HepG2 (cell line): Measurements from ENCODE around the gene MXRA8. TPM values are rescaled to one million over a fixed set of nuclear protein-coding genes. Genes with fewer than 3 reads are reported as not detected.
A peak's percentile ranks its signal among the peaks of the same experiment; 100 is the strongest.

Experiments used
- ATF5 ChIP-seq: sonication (generic); formaldehyde crosslinking; IDR thresholded peaks from 2 replicates; pipeline ENCODE4 v1.4.0; 2020; ENCODE audit warnings: mild to moderate bottlenecking, low read depth, missing genetic modification reagents
- CC2D1A ChIP-seq: sonication (generic); formaldehyde crosslinking; IDR thresholded peaks from 2 replicates; pipeline ENCODE4 v1.8.1; 2023; ENCODE audit warnings: mild to moderate bottlenecking, missing genetic modification reagents
- DR1 ChIP-seq: sonication (generic); formaldehyde crosslinking; IDR thresholded peaks from 2 replicates; pipeline ENCODE4 v1.8.0; 2021; ENCODE audit warnings: mild to moderate bottlenecking, missing genetic modification reagents, inconsistent platforms
- HES4 ChIP-seq: sonication (generic); formaldehyde crosslinking; IDR thresholded peaks from 2 replicates; pipeline ENCODE4 v1.9.0; 2021; ENCODE audit warnings: mild to moderate bottlenecking, missing genetic modification reagents, borderline replicate concordance
- HMG20B ChIP-seq: conservative IDR thresholded peaks from 2 replicates; pipeline ENCODE4 v1.6.1; 2016; ENCODE audit warnings: missing genetic modification reagents, missing compliant biosample characterization
- JUN ChIP-seq: sonication (generic); formaldehyde crosslinking; IDR thresholded peaks from 2 replicates; pipeline ENCODE4 v1.4.0; 2020; ENCODE audit warnings: mild to moderate bottlenecking, missing genetic modification reagents
- MED8 ChIP-seq: sonication (generic); formaldehyde crosslinking; IDR thresholded peaks from 2 replicates; pipeline ENCODE4 v1.8.1; 2023; ENCODE audit warnings: mild to moderate bottlenecking, missing genetic modification reagents; ENCODE audit not compliant: insufficient replicate concordance
- NFKBIZ ChIP-seq: IDR thresholded peaks from 2 replicates; pipeline ENCODE4 v1.6.1; 2018; ENCODE audit warnings: missing genetic modification reagents, missing compliant biosample characterization
- PHF20 ChIP-seq: sonication (generic); formaldehyde crosslinking; IDR thresholded peaks from 2 replicates; pipeline ENCODE4 v1.5.0; 2020; ENCODE audit warnings: mild to moderate bottlenecking, missing genetic modification reagents
- SOX5 ChIP-seq: IDR thresholded peaks from 2 replicates; pipeline ENCODE4 v1.6.1; 2016; ENCODE audit warnings: borderline replicate concordance
- STAT5B ChIP-seq: sonication (generic); formaldehyde crosslinking; IDR thresholded peaks from 2 replicates; pipeline ENCODE4 v1.4.0; 2020; ENCODE audit warnings: missing genetic modification reagents
- TAF1 ChIP-seq: sonication (generic); formaldehyde crosslinking; IDR thresholded peaks from 2 replicates; pipeline ENCODE4 v1.4.0; 2020; ENCODE audit warnings: missing genetic modification reagents
- ZFY ChIP-seq: sonication (generic); formaldehyde crosslinking; IDR thresholded peaks from 2 replicates; pipeline ENCODE4 v1.4.0; 2020; ENCODE audit warnings: missing genetic modification reagents
- ZNF382 ChIP-seq: sonication (generic); formaldehyde crosslinking; IDR thresholded peaks from 2 replicates; pipeline ENCODE4 v1.5.0; 2020; ENCODE audit warnings: missing genetic modification reagents, mild to moderate bottlenecking, borderline replicate concordance
- ZNF605 ChIP-seq: sonication (generic); formaldehyde crosslinking; IDR thresholded peaks from 2 replicates; pipeline ENCODE4 v1.8.0; 2022; ENCODE audit warnings: mild to moderate bottlenecking, missing genetic modification reagents
- ZNF737 ChIP-seq: sonication (generic); formaldehyde crosslinking; IDR thresholded peaks from 2 replicates; pipeline ENCODE4 v1.5.0; 2020; ENCODE audit warnings: missing genetic modification reagents, mild to moderate bottlenecking, borderline replicate concordance
- ZNF772 ChIP-seq: sonication (generic); formaldehyde crosslinking; IDR thresholded peaks from 2 replicates; pipeline ENCODE4 v1.5.0; 2020; ENCODE audit warnings: mild to moderate bottlenecking, missing genetic modification reagents
- ZNF841 ChIP-seq: sonication (generic); formaldehyde crosslinking; IDR thresholded peaks from 2 replicates; pipeline ENCODE4 v1.8.1; 2023; ENCODE audit warnings: missing genetic modification reagents, borderline replicate concordance
- polyA plus RNA-seq, 8 experiments: library from polyadenylated mRNA; depleted of rRNA in 3 of 8; stranded (reverse) in 7 of 8; unstranded in 1 of 8; fragments of >200 nt; fragmentation: Illumina TruSeq in 4 of 8; extraction: Trizol in 4 of 8; gene quantifications; 2 replicates each; pipeline versions ENCODE4 v1.2.1 to v1.2.3, GENCODE V29; 2011 to 2016; ENCODE audit warnings: low read depth in 4 of 8, missing spikeins in 1 of 8, mixed read lengths in 1 of 8; ENCODE audit not compliant: insufficient read depth in 1 of 8
- total RNA-seq, 5 experiments: library from RNA; depleted of rRNA; stranded (reverse); fragments of >200 nt; fragmentation: Illumina TruSeq; extraction: Trizol; gene quantifications; 2 replicates each; pipeline ENCODE4 v1.2.3, GENCODE V29; 2016; ENCODE audit warnings: low read depth in 1 of 5
- TF ChIP-seq, protein P1 (sequence below): IDR thresholded peaks from 2 replicates; pipeline ENCODE4 v1.6.1; 2016; ENCODE audit warnings: missing compliant biosample characterization, missing genetic modification reagents, borderline replicate concordance
- TF ChIP-seq, protein P2 (sequence below): IDR thresholded peaks from 2 replicates; pipeline ENCODE4 v1.6.1; 2016; ENCODE audit warnings: mild to moderate bottlenecking, missing biosample characterization, missing genetic modification reagents
- TF ChIP-seq, protein P3 (sequence below): sonication (generic); formaldehyde crosslinking; IDR thresholded peaks from 2 replicates; pipeline ENCODE4 v1.5.0; 2020; ENCODE audit warnings: missing genetic modification reagents
- TF ChIP-seq, protein P4 (sequence below): sonication (generic); formaldehyde crosslinking; IDR thresholded peaks from 2 replicates; pipeline ENCODE4 v1.8.0; 2022; ENCODE audit warnings: mild to moderate bottlenecking, missing genetic modification reagents, moderate library complexity

MXRA8 gene
- total and polyA plus RNA-seq, 2 of the 13 experiments (the other 11 are each of a cell fraction or from before 2014, with no cell fraction given): 19.8 to 44.8 TPM

DNA sequence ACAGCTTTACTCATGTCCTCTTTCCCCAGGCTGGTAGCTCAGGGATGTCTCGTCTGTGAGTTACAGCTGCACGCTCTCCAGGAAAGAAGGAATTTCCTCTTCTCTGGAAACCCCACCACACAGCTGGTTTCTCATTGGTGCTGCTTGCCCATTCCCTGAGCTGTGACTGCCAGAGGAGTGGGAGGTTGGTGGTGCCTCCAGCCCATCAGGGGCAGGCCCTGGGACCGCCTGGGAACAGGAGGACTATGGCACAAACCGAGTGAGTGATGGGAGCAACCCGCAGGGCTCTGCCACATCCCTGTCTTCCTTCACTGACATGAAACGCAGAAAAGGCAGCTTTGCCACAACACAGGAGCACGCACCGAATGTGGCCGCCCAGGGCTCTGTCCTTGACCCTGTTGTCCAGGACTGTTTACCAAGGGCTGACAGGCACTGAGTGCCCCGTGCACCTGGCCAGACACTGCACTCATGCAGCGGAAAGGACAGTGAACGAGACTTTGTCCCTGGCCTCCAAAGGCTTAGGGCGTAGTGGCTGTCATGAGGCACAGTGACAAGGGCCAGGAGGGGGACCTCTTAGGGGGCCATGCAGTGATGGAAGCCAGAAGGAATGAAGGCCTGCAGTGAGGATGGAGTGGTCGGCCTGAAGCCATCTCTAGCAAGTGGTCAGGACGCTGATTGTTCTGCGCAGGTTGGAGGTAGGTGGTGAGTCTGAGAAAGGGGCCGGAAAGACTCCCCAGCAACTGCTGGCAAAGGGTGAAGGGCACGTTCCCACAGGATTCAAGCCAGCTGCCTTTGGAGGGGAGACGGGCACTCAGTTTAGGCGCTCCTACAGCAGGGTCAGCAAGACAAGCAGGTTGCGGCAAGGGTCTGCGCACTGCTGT lies 42.5 kb upstream of the MXRA8 start (continued):
- TF ChIP-seq, protein P1, sequence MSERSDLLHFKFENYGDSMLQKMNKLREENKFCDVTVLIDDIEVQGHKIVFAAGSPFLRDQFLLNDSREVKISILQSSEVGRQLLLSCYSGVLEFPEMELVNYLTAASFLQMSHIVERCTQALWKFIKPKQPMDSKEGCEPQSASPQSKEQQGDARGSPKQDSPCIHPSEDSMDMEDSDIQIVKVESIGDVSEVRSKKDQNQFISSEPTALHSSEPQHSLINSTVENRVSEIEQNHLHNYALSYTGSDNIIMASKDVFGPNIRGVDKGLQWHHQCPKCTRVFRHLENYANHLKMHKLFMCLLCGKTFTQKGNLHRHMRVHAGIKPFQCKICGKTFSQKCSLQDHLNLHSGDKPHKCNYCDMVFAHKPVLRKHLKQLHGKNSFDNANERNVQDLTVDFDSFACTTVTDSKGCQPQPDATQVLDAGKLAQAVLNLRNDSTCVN (CRISPR knock-in tag): peak; percentile 84; the same call in 1 of the 2 replicates
- TF ChIP-seq TAF1 (CRISPR knock-in tag): peak; percentile 75
- TF ChIP-seq, protein P2, sequence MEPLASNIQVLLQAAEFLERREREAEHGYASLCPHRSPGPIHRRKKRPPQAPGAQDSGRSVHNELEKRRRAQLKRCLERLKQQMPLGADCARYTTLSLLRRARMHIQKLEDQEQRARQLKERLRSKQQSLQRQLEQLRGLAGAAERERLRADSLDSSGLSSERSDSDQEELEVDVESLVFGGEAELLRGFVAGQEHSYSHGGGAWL (CRISPR knock-in tag): peak; percentile 48; the same call in 1 of the 2 replicates
- peak; percentile 78; the same call in 1 of the 2 replicates for TF ChIP-seq HMG20B (CRISPR knock-in tag)
- 0 out of 2 replicates have a peak, but pooled peaks have one; percentile 79 for TF ChIP-seq ZNF737
- TF ChIP-seq ZNF382 (CRISPR knock-in tag): no peak
- TF ChIP-seq ZNF605: 0 out of 2 replicates have a peak, but pooled peaks have one; percentile 57
- peak; percentile 70; the same call in 1 of the 2 replicates for TF ChIP-seq NFKBIZ (CRISPR knock-in tag)
- peak; percentile 71 for TF ChIP-seq PHF20 (CRISPR knock-in tag)
- TF ChIP-seq ATF5 (CRISPR knock-in tag): no peak
- TF ChIP-seq MED8: peak; percentile 85
- TF ChIP-seq CC2D1A (CRISPR knock-in tag): peak; percentile 64; the same call in 1 of the 2 replicates
- TF ChIP-seq, protein P3, sequence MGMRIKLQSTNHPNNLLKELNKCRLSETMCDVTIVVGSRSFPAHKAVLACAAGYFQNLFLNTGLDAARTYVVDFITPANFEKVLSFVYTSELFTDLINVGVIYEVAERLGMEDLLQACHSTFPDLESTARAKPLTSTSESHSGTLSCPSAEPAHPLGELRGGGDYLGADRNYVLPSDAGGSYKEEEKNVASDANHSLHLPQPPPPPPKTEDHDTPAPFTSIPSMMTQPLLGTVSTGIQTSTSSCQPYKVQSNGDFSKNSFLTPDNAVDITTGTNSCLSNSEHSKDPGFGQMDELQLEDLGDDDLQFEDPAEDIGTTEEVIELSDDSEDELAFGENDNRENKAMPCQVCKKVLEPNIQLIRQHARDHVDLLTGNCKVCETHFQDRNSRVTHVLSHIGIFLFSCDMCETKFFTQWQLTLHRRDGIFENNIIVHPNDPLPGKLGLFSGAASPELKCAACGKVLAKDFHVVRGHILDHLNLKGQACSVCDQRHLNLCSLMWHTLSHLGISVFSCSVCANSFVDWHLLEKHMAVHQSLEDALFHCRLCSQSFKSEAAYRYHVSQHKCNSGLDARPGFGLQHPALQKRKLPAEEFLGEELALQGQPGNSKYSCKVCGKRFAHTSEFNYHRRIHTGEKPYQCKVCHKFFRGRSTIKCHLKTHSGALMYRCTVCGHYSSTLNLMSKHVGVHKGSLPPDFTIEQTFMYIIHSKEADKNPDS (CRISPR knock-in tag): no peak
- TF ChIP-seq ZNF841 (CRISPR knock-in tag): no peak
- peak; percentile 92 for TF ChIP-seq SOX5 (CRISPR knock-in tag)
- TF ChIP-seq ZNF772 (CRISPR knock-in tag): peak; percentile 77; the same call in 1 of the 2 replicates
- peak; percentile 82; the same call in 1 of the 2 replicates for TF ChIP-seq STAT5B (CRISPR knock-in tag)
- TF ChIP-seq DR1 (CRISPR knock-in tag): no peak
- TF ChIP-seq, protein P4, sequence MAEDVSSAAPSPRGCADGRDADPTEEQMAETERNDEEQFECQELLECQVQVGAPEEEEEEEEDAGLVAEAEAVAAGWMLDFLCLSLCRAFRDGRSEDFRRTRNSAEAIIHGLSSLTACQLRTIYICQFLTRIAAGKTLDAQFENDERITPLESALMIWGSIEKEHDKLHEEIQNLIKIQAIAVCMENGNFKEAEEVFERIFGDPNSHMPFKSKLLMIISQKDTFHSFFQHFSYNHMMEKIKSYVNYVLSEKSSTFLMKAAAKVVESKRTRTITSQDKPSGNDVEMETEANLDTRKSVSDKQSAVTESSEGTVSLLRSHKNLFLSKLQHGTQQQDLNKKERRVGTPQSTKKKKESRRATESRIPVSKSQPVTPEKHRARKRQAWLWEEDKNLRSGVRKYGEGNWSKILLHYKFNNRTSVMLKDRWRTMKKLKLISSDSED: no peak
- TF ChIP-seq HES4 (CRISPR knock-in tag): no peak
- TF ChIP-seq JUN: peak; percentile 88
- TF ChIP-seq ZFY (CRISPR knock-in tag): peak; percentile 76
